GM19035 (cell line): ENCODE data around the gene PSMD9.
A peak's percentile ranks its signal among the peaks of the same experiment; 100 is the strongest.
"Not testable (repeated sequence)": the region's sequence is repeated elsewhere in the genome, so short reads cannot be mapped to it uniquely, and the experiment has no call there.

ENCODE experiments used
- ATAC-seq: cut with Tn5 transposase; IDR thresholded peaks from one replicate; pipeline ENCODE4 v1.9.1; 2021; ENCODE audit not compliant: unreplicated experiment

The PSMD9 gene, protein sequence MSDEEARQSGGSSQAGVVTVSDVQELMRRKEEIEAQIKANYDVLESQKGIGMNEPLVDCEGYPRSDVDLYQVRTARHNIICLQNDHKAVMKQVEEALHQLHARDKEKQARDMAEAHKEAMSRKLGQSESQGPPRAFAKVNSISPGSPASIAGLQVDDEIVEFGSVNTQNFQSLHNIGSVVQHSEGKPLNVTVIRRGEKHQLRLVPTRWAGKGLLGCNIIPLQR

DNA sequence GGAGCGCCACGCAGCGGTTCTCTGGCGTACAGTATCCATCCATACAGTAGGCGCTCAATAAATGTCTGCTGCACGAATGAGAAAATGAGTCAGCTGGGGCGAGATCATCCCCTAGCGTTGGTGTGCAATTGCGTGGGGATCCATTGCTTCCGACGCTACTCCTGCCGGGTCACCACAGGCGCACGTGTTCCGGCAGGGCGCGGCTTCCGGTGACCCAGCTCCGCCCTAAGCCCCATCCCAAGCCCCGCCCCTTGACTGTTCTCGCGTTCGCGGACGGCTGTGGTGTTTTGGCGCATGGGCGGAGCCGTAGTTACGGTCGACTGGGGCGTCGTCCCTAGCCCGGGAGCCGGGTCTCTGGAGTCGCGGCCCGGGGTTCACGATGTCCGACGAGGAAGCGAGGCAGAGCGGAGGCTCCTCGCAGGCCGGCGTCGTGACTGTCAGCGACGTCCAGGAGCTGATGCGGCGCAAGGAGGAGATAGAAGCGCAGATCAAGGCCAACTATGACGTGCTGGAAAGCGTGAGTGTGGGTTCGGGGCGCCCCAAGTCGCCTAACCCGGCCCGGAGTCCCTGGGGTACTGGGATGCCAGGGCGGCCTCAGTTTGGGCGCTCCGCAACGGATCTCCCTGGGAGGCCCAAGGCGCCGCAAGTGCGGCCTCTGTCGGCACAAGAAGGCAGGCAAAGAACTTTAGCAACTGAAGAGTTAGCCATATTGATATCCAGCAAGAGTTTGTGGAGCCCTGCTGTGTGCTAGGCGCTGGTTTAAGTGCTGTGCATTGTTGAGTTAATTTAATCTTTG is at the start of gene PSMD9:
Gene PSMD9 (plus strand): TSS at position 313 of the 796 bp plus-strand sequence. CDS start 67 bp downstream, at position 380.
- peak; percentile 92 for ATAC-seq

- ATAC-seq, result peak; percentile 88
Observed at GRCh38 chr12:121839106-121839992, 49.2 kb upstream of the PSMD9 start.

DNA sequence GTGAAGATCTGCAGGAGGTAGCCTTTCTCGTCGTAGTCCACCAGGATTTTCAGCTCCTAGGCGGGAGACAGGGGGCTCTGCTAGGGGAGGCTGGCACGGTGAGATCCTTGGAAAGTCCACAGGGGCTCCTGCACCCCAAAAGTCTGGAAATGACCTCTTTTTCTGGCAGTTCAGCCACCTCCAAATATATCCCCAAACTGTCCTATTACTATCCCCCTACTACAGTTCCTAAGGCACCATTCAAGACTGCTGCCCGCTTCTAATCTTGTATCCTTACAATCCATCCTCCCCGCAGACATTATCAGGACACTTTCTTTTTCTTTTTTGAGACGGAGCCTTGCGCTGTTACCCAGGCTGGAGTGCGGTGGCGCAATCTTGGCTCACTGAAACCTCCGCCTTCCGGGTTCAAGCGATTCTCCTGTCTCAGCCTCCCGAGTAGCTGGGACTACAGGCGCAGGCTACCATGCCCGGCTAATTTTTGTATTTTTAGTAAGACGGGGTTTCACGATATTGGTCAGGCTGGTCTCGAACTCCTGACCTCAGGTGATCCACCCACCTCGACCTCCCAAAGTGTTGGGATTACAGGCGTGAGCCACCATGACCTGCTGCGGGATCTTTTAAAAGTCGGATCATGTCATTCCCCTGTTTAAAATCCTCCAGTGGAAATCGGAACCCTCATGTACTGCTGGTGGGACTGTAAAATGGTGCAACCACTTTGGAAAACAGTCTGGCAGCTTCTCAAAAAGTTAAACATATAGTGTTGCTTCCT is 48.4 kb upstream of the PSMD9 start:
- no peak for ATAC-seq

GRCh38 chr12:121843236-121843982 is 45.2 kb upstream of the PSMD9 start:
- ATAC-seq, result no peak

DNA sequence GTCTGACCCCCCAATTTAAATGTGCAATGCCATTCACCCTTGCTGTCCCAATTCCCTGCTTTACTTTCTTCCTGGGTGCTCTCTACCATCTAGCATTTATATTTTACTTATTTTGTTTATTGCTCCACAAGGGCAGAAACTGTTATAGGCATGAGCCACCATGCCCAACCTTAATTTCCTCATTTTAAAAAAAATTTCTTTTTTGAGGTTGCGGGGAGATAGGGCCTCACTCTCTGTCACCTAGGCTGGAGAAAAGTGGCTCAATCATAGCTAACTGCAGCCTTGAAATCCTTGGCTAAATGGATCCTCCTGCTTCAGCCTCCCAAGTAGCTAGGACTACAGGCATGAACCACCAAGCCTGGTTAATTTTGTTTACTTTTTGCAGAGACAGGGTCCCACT is 42.9 kb upstream of the PSMD9 start:
- no peak for ATAC-seq

DNA sequence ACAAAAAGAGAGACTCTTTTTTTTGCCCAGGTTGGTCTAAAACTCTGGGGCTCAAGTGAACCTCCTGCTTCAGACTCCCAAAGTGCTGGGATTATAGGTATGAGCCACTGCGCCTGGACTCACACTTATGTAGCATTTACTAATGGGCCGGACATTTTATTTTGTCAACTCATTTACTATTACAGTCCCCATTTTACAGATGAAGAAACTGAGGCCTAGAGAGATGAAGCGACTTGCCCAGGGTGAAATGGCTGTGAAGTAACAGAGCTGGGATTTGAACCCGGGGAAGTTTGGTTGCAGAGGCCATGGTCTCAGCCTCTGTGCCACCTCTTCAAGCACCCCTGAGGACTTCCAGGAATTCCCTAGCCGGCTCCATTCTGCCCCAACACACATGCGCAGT is 39.4 kb upstream of the PSMD9 start:
- ATAC-seq, result no peak

DNA sequence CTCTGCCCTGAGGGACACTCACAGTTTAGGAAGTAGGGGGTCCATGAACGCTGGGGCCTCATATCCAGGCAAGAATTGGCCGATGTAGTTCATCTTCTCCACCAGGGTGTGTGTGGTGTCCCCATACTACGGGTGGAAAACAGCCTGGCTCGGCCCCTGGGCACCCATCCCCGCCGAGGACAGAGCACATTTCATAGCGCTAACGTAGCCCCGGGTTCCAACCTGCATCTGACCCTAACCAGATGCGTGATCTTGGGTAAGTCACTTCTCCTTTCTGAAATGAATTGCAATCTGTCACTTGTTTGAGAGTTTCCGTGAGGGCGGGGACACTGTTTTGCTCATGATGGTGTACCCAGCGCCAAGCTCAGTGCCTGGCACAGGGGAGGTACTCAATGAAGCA is 38.9 kb upstream of the PSMD9 start:
- ATAC-seq, result no peak

DNA sequence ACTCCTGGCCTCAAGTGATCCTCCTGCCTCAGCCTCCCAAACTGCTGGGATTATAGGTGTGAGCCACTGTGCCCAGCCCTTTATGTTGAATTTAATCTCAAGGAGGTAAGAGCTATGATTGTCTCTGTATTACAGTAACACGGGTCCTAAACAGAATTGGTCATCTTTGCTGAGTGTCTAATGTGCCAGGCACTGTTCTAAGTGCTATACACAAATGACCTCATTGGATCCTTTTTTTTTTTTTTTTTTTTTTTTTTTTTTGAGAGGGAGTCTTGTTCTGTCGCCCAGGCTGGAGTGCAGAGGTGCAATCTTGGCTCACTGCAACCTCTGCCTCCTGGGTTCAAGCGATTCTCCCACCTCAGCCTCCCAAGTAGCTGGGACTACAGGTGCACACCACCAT is 36.2 kb upstream of the PSMD9 start:
- ATAC-seq, result not testable (repeated sequence)

GRCh38 chr12:121857322-121858246 is 31.0 kb upstream of the PSMD9 start:
- no peak for ATAC-seq

DNA sequence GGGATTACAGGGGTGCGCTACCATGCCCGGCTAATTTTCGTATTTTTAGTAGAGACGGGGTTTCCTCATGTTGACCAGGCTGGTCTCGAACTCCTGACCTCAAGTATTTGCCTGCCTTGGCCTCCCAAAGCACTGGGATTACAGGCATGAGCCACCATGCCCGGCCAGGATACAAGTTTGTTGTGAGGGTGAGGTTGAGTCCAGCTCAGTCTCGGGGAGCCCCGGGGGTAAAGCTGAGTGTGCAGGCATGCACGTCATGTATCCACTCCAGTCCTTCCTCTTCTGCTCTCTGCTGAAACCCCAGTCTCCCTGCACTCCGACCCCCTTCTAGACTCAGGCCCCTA is 30.3 kb upstream of the PSMD9 start:
- ATAC-seq, result no peak

DNA sequence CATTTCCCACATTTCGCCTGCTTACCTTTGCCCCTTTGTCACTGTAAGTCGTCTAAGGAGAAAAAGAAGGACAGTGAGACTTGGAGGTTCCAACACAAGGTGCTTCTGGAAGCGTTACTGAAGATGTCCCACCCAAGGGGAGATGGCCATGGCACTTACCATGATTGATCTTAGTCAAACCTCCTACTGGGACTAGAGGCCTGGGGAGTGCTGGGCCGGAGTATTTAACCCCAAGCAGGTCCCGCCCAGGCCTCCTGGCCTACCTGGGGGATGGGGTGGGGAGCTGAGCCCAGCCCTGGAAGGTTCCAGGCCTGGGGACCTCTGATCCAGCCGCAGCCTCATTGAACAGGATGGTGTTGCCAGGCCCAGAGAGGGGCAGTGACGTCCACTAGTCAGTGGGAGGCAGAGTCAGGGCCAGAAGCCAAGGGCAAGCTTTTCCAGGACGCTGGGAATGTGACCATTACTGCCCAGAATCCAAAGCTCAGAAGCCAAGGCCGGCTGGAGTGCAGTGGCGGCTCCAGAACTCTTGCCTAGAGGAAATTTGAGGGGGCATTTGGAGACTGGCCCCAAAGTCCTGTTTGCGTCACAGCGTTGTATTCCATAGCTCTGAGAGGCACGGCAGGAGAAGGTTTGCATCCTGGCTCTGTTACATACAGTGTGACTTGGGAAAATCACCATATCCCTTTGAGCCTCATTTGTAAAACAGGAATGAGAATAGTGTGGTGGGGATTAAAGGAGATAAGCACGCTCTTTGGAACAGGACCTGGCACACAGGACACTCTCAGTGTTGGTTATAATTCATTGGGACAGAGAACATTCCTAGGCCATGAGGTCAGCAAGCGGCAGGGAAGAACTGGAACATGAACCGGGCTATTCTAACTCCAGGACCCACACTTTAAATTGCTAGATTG is 29.7 kb upstream of the PSMD9 start, which contains the start of gene HPD:
Gene HPD (minus strand): TSS at position 198 of the 911 bp plus-strand sequence. CDS start 36 bp downstream, at position 162.
- no peak for ATAC-seq

DNA sequence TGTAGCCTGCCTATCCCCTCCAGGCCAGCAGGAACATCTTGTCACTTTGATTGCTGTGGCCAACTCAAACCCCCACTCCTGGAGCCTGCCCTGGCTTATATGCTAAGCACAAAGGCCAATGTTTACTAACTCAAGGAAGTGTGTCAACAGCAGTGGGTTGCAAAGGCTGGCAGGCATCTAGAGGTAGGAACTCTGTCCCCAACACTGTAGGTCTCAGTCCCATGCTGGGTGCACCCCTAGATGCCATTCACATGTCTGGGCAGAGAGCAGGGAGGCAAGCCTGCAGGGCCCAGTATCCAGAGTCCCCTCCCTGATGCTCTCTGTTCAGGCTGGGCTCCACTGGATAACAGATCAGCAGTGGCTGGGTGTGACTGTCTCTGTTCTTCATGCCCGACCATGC is 28.3 kb upstream of the PSMD9 start:
- no peak for ATAC-seq

DNA sequence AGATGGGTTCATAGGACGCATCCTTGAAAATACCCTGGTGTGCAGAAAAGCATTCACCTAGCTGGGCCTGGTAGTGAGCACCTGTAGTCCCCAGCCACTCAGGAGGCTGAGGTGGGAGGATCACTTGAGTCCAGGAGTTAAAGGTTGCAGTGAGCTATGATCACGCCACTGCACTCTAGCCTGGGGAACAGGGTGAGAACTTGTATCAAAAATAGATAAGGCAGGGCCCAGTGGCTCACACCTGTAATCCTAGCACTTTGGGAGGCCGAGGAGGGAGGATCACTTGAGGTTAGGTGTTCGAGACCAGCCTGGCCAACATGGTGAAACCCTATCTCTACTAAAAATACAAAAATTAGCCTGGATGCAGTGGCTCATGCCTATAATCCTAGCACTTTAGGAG is 27.9 kb upstream of the PSMD9 start:
- not testable (repeated sequence) for ATAC-seq

DNA sequence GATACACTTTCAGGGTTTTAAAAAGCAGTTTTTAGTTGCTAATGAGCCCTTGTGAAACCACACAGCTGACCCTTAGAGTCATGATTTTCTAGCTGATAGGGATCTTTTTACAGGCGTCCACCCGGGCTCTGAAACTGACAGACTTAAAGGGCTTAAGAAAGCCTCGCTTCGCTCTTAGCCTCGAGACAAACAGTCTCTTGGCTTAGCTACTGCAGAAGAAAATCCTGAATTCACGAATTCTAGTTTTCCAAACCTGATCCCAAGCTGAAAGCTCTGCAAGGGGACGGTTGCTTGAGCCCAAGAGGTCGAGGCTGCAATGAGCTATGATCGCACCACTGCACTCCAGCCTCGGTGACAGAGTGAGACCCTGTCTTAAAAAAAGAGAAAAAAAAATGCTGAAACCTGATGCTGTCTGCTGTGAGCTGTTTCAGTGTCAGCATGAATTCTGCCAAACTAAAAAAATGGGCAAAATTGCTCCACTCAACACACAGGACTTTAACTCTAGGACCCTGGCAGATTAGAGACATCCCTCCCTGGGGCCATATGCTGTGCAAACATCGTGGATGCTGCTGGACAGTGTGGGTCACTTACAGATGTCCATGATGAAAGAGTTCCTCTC is 26.8 kb upstream of the PSMD9 start:
- no peak for ATAC-seq

DNA sequence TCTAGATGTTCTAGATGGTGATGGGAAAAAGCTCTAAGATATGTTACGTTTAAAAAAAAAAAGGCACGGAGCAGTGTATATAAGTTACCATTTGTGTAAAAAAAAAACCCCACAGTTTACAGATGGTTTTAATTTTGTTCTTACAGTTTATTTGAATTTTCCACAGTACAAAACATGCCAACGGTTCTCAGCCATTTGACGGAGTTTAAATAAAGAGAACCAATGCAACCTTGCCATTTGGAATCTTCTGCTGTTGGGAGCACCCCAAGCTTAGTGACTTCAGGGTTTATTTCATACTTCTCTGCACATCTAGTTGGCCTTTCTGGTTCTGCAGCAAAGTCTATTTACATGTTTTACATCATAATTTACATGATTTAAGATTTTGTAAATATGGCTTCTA is 22.3 kb upstream of the PSMD9 start:
- ATAC-seq, result no peak

DNA sequence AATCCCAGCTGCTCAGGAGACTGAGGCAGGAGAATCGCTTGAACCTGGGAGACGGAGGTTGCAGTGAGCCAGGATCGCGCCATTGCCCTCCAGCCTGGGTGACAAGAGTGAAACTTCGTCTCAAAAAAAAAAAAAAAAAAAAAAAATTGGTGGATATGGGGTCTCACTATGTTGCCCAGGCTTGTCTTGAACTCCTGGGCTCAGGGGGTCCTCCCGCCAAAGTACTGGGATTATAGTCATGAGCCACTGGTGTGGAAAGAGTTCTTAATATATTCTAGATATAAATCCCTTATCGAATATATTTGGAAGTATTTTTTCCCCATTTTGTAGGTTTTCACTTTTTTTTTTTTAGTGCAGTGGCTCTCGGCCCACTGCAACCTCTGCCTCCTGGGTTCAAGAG is 19.4 kb upstream of the PSMD9 start:
- not testable (repeated sequence) for ATAC-seq

GRCh38 chr12:121871467-121871866 is 17.1 kb upstream of the PSMD9 start:
- ATAC-seq, result no peak
